ENCODE data around the gene VAMP7.
"Not testable (repeated sequence)": the region's sequence is repeated elsewhere in the genome, so short reads cannot be mapped to it uniquely, and the experiment has no call there.

The VAMP7 gene

DNA sequence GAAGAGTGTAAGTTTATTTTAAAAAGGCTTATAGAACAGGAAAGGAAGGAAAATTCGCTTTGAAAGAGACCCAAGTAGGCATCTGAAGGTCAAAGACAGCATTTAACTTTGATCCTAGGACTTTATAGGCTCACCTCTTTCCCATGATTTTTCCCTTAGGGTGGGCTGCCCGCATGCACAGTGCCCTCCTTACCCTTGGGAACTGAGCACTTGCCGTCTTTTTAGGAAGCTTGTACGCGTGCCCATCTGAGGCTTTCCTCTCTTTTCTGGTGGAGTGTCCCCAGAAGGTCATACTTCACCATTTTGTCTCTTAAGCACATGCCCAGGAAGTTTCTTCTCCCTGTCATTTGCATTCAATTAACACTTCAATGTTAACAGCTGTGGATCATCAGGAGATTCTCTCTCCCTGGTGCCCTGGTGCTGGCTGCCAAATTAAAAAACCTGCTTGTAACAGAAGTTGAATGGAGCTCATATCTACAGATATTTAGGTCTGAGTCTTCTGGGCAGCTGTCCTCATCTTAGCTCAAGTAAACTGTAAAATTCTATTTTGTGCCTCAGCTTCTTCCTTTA is 78.0 kb downstream of the VAMP7 start:
- DNase-seq (ENCODE audit: extremely low spot score): no peak
- ChIA-PET POLR2A (no interaction called here), CTCF (no interaction called here)
- TF ChIP-seq, protein P1, sequence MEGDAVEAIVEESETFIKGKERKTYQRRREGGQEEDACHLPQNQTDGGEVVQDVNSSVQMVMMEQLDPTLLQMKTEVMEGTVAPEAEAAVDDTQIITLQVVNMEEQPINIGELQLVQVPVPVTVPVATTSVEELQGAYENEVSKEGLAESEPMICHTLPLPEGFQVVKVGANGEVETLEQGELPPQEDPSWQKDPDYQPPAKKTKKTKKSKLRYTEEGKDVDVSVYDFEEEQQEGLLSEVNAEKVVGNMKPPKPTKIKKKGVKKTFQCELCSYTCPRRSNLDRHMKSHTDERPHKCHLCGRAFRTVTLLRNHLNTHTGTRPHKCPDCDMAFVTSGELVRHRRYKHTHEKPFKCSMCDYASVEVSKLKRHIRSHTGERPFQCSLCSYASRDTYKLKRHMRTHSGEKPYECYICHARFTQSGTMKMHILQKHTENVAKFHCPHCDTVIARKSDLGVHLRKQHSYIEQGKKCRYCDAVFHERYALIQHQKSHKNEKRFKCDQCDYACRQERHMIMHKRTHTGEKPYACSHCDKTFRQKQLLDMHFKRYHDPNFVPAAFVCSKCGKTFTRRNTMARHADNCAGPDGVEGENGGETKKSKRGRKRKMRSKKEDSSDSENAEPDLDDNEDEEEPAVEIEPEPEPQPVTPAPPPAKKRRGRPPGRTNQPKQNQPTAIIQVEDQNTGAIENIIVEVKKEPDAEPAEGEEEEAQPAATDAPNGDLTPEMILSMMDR (IDR thresholded peaks at IDR 0.05; ENCODE audit: control extremely low read depth, extremely low read depth, low read depth, missing control alignments): no peak

DNA sequence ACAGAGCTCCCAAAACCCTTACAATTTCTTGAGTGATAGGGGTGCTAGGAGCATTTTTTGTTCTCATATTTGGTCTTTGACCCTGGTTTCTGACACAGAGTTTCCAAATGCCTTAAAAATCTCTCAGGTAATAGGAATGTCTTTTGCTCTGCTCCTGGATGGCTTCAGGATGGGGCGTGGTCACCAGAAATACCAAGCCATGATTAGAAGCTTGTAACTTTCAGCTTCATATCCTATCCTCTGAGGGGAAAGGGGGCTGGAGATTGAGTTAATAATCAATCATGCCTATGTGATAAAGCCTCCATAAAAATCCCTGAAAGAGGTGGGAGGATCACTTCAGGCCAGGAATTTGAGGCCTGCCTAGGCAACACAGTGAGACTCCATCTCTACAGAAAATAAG is 81.8 kb downstream of the VAMP7 start:
- DNase-seq (ENCODE audit: extremely low spot score): no peak
- ChIA-PET POLR2A (no interaction called here), CTCF (no interaction called here)
- TF ChIP-seq, protein P1 (IDR thresholded peaks at IDR 0.05; ENCODE audit: control extremely low read depth, extremely low read depth, low read depth, missing control alignments): no peak

DNA sequence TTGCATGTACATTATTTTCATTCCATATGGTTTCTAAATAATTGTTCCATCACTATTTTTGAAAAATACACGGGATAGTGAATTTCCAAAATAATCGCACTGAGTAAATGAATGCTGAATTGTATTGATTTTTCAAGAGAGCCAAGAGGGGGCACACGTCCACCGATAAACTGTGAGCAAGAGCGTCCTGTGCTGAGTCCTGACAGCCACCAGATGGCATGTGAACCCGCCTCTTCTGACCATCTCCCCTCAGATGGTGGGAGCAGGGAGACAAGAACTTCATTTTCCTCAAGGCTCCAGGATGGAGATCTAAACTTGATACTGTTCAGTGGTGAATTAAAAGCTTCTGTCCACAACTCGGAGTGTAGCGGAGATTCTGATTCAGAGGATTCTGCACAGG is 85.7 kb downstream of the VAMP7 start:
- TF ChIP-seq, protein P1 (IDR thresholded peaks at IDR 0.05; ENCODE audit: control extremely low read depth, extremely low read depth, low read depth, missing control alignments): peak; percentile 82
- ChIA-PET CTCF (no interaction called here), POLR2A (no interaction called here)
- peak; percentile 19 for DNase-seq (ENCODE audit: extremely low spot score)

DNA sequence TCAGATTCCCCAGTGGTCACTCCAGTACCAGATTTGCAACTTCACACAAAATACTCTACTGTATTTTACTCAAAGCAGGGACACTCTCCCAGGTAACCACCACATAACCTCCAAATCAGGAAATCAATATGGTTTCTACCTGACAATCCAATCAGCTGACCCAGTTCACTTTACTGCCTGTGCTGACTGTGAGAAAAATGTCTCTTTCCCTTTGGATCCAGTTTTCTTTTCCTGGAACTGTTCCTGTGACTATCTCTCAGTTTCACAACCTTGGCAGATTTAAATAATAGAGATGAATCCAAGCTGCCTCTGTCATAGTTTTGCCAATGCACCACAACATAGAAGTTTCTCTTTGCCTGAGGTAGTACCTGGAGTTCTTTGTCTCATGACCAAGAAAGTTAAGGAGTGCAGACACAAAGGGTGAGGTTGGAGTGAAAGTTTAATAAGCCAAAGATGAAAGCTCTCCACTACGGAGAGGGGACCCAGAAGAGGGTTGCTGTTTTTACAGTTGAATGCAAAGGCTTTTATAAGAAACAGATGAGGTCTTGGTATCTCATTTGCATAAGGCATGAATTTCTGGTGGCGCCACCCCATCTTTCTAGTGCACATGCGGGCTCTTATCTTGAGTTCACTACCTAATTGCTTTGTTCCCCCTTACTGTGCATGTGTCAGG is 86.6 kb downstream of the VAMP7 start:
- DNase-seq (ENCODE audit: extremely low spot score): no peak
- ChIA-PET CTCF (no interaction called here), POLR2A (no interaction called here)
- TF ChIP-seq, protein P1 (IDR thresholded peaks at IDR 0.05; ENCODE audit: control extremely low read depth, extremely low read depth, low read depth, missing control alignments): no peak

DNA sequence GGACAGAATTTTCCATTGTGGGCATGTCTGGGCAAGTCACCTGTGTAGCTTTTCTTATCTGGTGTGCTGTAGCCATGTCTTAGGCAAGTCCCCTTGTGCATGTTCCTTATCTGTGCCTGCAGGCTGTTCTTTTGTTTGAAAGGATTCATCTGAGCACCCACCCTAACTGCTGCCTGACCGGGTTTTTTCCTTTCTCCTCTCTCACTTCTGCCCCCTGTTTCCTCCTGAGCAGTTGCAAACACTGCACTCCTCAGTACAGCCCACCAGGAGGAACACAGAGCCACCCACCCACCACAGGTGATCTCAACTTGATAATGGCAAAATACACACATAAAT is 87.1 kb downstream of the VAMP7 start:
- no peak for DNase-seq (ENCODE audit: extremely low spot score)
- CTCF ChIA-PET: no interaction called here

DNA sequence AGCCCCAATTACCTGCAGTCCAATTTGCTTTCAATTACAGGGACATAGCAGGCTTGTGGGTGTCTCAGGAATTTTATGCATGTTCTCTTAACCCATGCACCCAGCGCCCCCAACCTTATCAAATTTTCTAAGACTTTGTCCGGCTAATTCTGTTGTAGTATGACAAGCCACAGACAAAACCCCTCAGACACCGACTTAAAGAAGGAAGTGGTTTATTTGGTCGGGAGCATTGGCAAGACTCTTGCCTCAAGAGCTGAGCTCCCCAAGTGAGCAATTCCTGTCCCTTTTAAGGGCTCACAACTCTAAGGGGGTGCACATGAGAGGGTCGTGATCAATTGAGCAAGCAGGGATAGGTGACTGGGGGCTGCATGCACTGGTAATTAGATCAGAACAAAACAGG is 87.6 kb downstream of the VAMP7 start:
- no peak for DNase-seq (ENCODE audit: extremely low spot score)
- CTCF ChIA-PET: no interaction called here
- POLR2A ChIA-PET: no interaction called here
- TF ChIP-seq, protein P1 (IDR thresholded peaks at IDR 0.05; ENCODE audit: control extremely low read depth, extremely low read depth, low read depth, missing control alignments): no peak

More for the DNA sequence above, 87.1 kb downstream of the VAMP7 start:
- TF ChIP-seq, protein P1 (IDR thresholded peaks at IDR 0.05; ENCODE audit: control extremely low read depth, extremely low read depth, low read depth, missing control alignments): no peak
- POLR2A ChIA-PET: no interaction called here

DNA sequence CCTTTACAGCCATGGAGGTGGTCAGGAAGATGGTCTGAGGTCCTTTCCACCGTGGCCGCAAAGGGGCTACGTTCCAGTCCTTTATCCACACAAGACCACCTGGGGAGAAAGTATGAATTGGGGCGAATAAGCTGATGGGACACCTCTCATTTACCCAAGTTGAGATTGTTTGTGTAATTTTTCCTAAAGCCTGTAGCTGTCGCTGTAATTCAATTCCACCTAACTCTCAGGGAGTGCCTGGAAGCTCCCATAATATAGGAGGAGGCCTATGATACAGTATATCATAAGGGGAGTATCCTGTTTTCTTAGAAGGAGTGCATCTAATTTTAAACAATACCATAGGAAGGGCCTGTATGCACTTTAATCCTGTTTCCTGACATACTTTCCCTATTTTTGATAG is 90.5 kb downstream of the VAMP7 start:
- CTCF ChIA-PET; POLR2A ChIA-PET; DNase-seq (ENCODE audit: extremely low spot score): not testable (repeated sequence)

DNA sequence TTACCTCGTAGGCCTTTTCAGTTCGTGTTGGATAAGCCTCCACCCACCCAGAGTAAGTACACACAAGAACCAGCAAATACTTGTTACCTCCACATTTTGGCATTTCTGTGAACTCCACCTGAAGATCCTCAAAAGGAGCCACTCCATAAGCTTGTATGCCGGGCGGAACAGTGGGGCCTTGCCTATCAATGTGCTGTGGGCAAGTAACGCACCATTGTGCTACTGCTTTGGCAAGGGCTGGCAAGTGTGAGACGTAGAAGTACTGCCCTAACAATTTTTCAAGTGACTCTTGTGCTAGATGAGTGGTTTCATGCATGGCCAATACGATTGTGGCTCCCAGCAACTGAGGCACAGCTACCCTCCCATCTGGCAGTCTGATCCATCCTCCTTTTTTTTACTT is 91.1 kb downstream of the VAMP7 start:
- DNase-seq (ENCODE audit: extremely low spot score); CTCF ChIA-PET; POLR2A ChIA-PET: not testable (repeated sequence)

All from GM10248 (cell line).